ENCODE data around the gene TYW1B. TPM values are rescaled to one million over a fixed set of nuclear protein-coding genes. Genes with fewer than 3 reads are reported as not detected.
"Not testable (repeated sequence)": the region's sequence is repeated elsewhere in the genome, so short reads cannot be mapped to it uniquely, and the experiment has no call there.

Gene TYW1B
- total RNA-seq, 1 donor from 2014 or later: 4.8 TPM

DNA sequence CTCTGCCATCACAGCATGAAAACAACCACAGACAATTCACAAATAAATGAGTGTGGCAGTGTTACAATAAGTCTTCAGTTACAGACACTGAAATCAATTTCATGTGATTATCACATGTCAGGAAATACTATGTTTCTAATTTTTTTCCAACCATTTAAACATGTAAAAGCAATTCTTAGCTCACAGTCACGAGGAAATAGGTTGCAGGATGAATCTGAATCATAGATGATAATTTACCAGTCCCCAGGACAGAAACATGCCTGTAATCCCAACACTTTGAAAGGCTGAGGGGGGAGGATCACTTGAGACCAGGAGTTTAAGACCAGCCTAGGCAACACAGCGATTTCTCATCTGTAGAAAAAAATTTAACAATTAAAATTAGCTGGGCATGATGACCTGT, 283.5 kb downstream of the TYW1B start:
- intact Hi-C loops (cut with DNase I); DNase-seq (ENCODE audit: low spot score); ATAC-seq: not testable (repeated sequence)

DNA sequence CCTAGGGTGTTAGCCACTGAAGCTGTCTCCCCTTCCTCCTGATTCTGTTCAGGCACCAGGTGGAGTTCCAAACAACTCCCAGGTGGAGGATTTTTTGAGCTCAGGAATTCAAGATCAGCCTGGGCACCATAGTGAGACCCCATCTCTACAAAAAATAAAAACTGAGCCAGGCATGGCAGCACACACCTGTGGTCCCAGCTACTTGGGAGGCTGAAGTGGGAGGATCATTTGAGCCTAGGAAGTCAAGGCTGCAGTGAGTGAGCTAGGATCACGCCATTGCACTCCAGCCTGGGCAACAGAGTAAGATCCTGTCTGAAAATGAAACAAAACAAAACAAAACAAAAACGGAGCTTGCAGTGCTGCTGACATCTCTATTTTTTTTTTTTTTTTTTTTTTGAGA, 287.1 kb downstream of the TYW1B start:
- intact Hi-C loops (cut with DNase I): no loop called here
- DNase-seq (ENCODE audit: low spot score): no peak

DNA sequence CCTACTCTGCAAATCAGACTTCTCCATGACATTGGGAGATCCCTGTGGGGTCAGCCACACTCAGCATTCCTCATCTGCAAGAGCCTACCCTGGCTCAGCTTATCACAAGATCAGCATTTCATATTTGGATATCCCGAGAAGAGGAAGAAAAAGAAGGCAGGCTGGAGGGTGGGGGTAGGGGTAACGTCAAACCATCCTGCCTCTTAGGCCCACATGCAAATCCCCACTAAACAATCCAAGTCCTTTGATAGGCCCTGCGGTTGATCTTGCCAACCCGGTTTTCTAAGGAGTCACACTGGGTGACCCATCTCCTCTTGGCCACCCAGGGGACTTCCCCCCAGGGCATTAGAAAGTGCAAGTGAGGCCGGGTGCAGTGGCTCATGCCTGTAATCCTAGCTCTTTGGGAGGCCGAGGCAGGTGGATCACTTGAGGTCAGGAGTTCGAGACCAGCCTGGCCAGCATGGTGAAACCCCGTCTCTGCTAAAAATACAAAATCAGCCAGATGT, 287.8 kb downstream of the TYW1B start:
- intact Hi-C loops (cut with DNase I): no loop called here
- no peak for DNase-seq (ENCODE audit: low spot score)
- ATAC-seq: no peak

More for the DNA sequence above, 287.1 kb downstream of the TYW1B start:
- ATAC-seq: no peak

DNA sequence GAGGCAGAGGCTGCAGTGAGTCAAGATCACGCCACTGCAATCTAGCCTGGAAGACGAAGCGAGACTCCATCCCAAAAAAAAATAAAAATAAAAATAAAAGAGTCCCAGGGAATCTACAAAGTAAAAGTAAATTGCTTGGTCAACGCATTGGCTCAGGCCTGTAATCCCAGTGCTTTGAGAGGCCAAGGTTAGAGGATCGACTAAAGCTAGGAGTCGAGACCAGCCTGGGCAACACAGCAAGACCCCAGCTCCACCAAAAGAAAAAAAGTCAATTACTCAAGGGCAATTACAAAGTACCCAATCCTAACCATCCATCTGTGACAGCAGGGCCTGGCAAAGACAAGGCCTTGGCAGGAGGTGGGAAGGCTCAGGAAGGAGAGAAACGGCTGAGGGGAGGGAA, 288.3 kb downstream of the TYW1B start:
- intact Hi-C loops (cut with DNase I): no loop called here
- ATAC-seq (no peak), DNase-seq (ENCODE audit: low spot score) (no peak)

DNA sequence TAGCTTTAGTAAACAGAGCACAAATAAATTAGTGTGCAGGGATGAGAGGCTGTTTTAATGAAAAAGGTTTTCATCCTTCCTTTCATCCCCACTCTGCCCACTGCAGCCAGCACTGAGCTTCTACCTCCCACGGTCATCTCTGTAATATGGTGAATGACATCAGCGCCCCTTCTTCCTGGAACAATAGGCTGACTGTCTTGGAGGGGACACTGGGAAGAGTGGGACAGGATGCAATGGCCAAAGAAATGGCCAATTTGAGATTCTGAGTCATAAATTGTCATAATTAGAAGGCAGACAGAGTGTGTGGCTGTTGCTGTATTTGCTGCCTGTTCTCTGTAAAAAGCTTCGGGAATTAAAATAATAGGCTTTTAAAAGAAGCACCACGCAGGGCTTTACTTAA, 289.1 kb downstream of the TYW1B start:
- ATAC-seq (peak; percentile 75), DNase-seq (ENCODE audit: low spot score) (no peak)
- intact Hi-C loops (cut with DNase I): no loop called here

DNA sequence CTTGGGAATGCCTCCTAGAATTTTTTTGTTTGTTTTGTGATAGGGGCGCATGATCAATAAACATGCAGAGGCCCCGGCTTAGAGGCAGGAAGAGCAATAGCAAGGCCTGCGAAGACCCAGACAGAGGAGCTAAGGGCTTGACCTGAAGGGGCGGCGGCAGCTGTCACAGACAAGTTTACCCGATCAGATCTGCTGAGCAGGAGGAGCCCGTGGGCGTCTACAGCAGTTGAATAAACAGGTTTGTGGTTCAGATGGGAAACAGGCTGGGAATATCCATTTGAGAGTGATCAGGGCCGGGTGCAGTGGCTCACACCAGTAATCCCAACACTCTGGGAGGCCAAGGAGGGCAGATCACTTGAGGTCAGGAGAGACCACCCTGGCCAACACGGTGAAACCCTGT, 289.9 kb downstream of the TYW1B start:
- intact Hi-C loops (cut with DNase I): no loop called here
- ATAC-seq: no peak
- DNase-seq (ENCODE audit: low spot score): no peak

DNA sequence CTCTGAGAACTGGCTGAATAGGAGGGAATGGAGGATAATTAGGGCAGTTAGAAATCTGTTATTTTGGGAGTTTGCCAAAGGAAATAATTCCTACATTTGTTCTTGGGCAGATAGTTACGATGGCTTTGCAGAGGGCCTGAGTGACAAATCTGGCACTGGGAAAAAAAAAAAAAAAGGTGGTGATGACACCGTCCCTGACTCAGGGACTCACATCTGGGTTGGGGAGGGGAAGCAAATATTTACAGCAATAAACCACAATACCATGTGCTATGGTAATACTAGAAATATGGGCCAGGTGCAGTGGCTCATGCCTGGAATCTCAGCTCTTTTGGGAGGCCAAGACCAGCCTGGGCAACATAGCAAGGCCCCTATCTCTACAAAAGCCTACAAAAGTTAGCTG, 292.0 kb downstream of the TYW1B start:
- intact Hi-C loops (cut with DNase I); ATAC-seq; DNase-seq (ENCODE audit: low spot score): not testable (repeated sequence)

DNA sequence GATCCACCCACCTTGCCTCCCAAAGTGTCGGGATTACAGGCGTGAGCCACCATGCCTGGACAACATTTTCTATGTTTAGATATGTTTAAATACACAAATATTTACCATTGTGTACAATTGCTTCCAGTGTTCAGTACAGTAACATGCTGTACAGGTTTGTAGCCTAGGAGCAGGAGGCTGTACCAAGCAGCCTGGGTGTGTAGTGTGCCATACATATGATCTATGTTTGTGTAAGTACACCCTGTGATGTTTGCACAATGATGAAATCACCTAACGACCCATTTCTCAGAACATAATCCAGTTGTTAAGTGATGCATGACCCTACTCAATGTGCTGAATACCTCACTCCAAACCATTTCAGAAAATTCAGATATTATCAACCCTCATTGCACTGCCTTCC, 297.0 kb downstream of the TYW1B start:
- intact Hi-C loops (cut with DNase I); DNase-seq (ENCODE audit: low spot score); ATAC-seq: not testable (repeated sequence)

Small RNA genes lying within 50 kb of the gene (microRNA-seq; reads per million reads assigned to microRNA genes)
- not detected for gene MIR4650-2

Other genes starting within 250 kb of the TYW1B start
- 32.5 TPM for gene POM121, start 96.9 kb upstream of the TYW1B start, total RNA-seq
- gene TRIM74, start 141.3 kb upstream of the TYW1B start, total RNA-seq: 2.0 TPM
- gene SPDYE8, start 201.6 kb upstream of the TYW1B start, total RNA-seq: not detected
- gene SPDYE11, start 229.7 kb upstream of the TYW1B start, total RNA-seq: not detected